Ishikawa (cell line): Measurements from ENCODE around the gene COMT.

Experiments
- CEBPB ChIP-seq: IDR thresholded peaks from 2 replicates; pipeline ENCODE4 v1.6.1; 2012
- CREB1 ChIP-seq: IDR thresholded peaks from 2 replicates; pipeline ENCODE4 v1.6.1; 2012; ENCODE audit warnings: low read depth
- EGR1 ChIP-seq: IDR thresholded peaks from 2 replicates; pipeline ENCODE4 v1.6.1; 2012
- EP300 ChIP-seq: IDR thresholded peaks from 2 replicates; pipeline ENCODE4 v1.6.1; 2012; ENCODE audit warnings: borderline replicate concordance
- FOXM1 ChIP-seq: IDR thresholded peaks from 2 replicates; pipeline ENCODE4 v1.6.1; 2012; ENCODE audit warnings: low read depth, borderline replicate concordance
- NFIC ChIP-seq: IDR thresholded peaks from 2 replicates; pipeline ENCODE4 v1.6.1; 2012
- RAD21 ChIP-seq: IDR thresholded peaks from 2 replicates; pipeline ENCODE4 v1.6.1; 2012; ENCODE audit warnings: low read depth
- TAF1 ChIP-seq: IDR thresholded peaks from 2 replicates; pipeline ENCODE4 v1.6.1; 2012; ENCODE audit warnings: low read depth, mild to moderate bottlenecking
- TCF12 ChIP-seq: IDR thresholded peaks from 2 replicates; pipeline ENCODE4 v1.6.1; 2012; ENCODE audit warnings: low read depth
- YY1 ChIP-seq: IDR thresholded peaks from 2 replicates; pipeline ENCODE4 v1.6.1; 2012; ENCODE audit warnings: low read depth
- ZBTB7A ChIP-seq: IDR thresholded peaks from 2 replicates; pipeline ENCODE4 v1.6.1; 2012; ENCODE audit warnings: low read depth
- TF ChIP-seq, protein P1 (sequence below): IDR thresholded peaks from 2 replicates; pipeline ENCODE4 v1.6.1; 2012
- TF ChIP-seq, protein P2 (sequence below): IDR thresholded peaks from 2 replicates; pipeline ENCODE4 v1.6.1; 2012; ENCODE audit warnings: low read depth, mild to moderate bottlenecking
- TF ChIP-seq, protein P3 (sequence below): IDR thresholded peaks from 2 replicates; pipeline ENCODE4 v1.6.1; 2012

The COMT gene

DNA sequence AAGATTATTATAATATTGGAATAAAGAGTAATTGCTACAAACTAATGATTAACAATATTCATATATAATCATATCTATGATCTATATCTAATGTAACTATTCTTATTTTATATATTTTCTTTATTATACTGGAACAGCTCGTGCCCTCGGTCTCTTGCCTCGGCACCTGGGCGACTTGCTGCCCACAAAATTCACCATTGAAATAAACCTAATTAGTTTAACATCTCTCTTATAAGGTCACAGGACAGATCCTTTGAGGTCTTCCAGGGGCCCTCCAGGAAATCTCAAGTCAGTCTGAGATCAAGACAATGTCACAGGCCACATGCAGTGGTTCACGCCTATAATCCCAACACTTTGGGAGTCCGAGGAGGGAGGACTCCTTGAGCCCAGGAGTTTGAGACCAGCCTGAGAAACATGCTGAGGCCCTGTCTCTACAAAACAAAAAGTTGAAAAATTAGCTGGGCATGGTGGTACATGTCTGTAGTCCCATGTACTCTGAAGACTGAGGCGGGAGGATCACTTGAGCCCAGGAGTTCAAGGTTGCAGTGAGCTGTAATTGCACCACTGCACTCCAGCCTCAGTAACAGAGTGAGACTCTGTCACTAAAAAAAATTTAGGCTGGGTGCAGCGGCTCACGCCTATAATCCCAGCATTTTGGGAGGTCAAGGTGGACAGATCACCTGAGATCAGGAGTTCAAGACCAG, 6.6 kb downstream of the COMT start:
- TF ChIP-seq, protein P1, sequence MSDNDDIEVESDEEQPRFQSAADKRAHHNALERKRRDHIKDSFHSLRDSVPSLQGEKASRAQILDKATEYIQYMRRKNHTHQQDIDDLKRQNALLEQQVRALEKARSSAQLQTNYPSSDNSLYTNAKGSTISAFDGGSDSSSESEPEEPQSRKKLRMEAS: no peak
- TF ChIP-seq CEBPB (no peak), EP300 (no peak), RAD21 (no peak), YY1 (no peak), FOXM1 (no peak), TAF1 (no peak), CREB1 (no peak), NFIC (no peak), ZBTB7A (no peak), TCF12 (no peak), EGR1 (no peak)
- TF ChIP-seq, protein P2, sequence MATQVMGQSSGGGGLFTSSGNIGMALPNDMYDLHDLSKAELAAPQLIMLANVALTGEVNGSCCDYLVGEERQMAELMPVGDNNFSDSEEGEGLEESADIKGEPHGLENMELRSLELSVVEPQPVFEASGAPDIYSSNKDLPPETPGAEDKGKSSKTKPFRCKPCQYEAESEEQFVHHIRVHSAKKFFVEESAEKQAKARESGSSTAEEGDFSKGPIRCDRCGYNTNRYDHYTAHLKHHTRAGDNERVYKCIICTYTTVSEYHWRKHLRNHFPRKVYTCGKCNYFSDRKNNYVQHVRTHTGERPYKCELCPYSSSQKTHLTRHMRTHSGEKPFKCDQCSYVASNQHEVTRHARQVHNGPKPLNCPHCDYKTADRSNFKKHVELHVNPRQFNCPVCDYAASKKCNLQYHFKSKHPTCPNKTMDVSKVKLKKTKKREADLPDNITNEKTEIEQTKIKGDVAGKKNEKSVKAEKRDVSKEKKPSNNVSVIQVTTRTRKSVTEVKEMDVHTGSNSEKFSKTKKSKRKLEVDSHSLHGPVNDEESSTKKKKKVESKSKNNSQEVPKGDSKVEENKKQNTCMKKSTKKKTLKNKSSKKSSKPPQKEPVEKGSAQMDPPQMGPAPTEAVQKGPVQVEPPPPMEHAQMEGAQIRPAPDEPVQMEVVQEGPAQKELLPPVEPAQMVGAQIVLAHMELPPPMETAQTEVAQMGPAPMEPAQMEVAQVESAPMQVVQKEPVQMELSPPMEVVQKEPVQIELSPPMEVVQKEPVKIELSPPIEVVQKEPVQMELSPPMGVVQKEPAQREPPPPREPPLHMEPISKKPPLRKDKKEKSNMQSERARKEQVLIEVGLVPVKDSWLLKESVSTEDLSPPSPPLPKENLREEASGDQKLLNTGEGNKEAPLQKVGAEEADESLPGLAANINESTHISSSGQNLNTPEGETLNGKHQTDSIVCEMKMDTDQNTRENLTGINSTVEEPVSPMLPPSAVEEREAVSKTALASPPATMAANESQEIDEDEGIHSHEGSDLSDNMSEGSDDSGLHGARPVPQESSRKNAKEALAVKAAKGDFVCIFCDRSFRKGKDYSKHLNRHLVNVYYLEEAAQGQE: no peak

DNA sequence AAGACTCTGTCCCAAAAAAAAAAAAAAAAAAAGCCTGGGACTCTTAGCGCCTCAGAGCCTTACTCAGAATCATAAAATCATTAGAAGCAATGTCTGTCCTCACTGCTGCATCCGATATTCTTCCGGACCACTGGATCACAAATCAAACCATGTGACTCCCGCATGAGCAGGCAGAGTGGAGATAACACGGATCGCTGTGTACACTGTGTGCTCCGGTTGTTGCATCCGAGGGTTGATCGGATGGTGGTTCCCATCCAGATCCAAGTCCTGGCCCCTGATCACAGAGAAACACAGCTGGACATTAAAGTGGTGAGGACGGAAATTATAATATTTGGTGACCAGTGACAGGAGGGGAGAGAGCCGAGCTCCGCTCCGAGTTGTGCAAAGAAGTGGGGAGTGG, 9.8 kb downstream of the COMT start:
- TF ChIP-seq TAF1: no peak
- TF ChIP-seq, protein P1: no peak
- TF ChIP-seq EP300: no peak
- TF ChIP-seq, protein P3, sequence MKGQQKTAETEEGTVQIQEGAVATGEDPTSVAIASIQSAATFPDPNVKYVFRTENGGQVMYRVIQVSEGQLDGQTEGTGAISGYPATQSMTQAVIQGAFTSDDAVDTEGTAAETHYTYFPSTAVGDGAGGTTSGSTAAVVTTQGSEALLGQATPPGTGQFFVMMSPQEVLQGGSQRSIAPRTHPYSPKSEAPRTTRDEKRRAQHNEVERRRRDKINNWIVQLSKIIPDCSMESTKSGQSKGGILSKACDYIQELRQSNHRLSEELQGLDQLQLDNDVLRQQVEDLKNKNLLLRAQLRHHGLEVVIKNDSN: no peak
- no peak for TF ChIP-seq FOXM1
- no peak for TF ChIP-seq ZBTB7A
- TF ChIP-seq NFIC: no peak
- no peak for TF ChIP-seq TCF12
- no peak for TF ChIP-seq RAD21
- no peak for TF ChIP-seq CEBPB
- TF ChIP-seq CREB1: no peak
- TF ChIP-seq, protein P2: no peak
- TF ChIP-seq EGR1: no peak

DNA sequence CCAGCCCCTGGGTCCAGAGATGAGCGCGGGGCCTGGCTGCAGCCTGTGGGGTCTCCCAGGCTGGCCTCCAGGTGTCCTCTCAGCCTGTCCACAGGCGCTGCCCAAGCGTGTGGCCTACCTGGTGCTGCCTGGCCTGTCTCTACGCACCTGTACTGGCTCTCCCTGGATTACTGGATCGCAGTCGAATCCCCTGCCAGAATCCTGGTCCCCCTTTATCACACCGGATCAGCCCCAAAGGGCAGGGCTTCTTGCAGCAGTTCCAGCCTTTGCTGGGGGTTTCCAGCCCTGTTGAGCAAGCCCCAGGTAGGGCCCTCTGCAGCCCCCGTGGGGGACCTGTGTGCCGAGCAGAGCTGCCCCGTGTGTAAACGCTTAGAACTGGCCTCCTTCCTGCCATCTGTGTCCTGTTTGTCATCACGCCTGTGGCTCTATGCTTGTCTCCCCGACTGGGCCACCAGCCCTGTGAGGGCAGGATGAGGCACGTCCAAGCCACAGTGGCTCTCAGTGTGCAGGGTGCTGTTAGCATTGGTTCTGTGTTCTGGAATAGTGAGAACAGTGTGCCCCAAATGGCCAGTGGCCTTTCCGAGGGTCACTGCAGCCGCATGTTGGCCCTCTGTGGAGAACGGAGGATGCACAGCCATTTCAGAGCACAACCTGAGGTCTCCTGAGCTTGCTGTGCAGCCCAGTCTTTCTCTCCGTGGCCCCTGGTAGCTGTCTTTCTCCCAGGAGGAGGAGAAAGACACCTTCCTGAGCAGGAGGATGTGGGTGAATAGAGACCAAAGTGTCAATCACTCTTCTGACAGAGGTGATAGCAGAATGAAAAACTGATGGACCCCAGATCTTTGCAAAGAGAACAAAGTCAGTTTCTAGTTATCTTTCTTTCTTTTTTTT, 13.9 kb downstream of the COMT start:
- TF ChIP-seq TCF12 (no peak), RAD21 (no peak), CREB1 (no peak)
- TF ChIP-seq, protein P2: no peak
- TF ChIP-seq, protein P3: no peak

DNA sequence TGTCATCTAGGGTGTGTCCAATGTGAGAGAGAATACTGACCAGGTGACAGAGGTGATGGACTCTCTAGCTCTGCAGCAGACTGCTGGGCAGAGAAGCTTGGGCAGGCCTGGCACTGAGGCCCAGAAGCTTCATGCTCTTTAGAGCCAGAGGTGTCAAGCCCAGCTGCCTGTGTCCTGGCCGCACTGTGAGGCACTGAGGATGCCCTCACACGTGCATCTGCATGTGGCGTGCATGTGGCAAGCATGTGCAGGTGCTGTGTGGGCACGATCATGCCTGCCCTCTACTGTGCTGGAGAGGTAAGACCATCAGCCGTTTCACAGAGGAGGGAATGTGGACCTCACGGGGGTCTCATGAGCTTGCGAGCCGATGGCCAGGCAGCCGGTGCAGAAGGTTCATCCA, 15.9 kb downstream of the COMT start:
- no peak for TF ChIP-seq TCF12
- TF ChIP-seq, protein P1: 0 out of 2 replicates have a peak, but pooled peaks have one; percentile 34
